GM21526 (cell line): ENCODE measurements around the gene RAB15.

Experiments
- ATAC-seq: cut with Tn5 transposase; IDR thresholded peaks from one replicate; pipeline ENCODE4 v1.9.1; 2021; ENCODE audit warnings: moderate library complexity; ENCODE audit not compliant: unreplicated experiment, low FRiP score

RAB15 gene

GRCh38 chr14:64971943-64972791 is at the start of gene RAB15:
Gene RAB15 (minus strand): TSS chr14:64972336. CDS start chr14:64972076, 260 bp downstream.
- no peak for ATAC-seq

- no peak for ATAC-seq
Observed at GRCh38 chr14:65019944-65020566, 47.9 kb upstream of the RAB15 start.

DNA sequence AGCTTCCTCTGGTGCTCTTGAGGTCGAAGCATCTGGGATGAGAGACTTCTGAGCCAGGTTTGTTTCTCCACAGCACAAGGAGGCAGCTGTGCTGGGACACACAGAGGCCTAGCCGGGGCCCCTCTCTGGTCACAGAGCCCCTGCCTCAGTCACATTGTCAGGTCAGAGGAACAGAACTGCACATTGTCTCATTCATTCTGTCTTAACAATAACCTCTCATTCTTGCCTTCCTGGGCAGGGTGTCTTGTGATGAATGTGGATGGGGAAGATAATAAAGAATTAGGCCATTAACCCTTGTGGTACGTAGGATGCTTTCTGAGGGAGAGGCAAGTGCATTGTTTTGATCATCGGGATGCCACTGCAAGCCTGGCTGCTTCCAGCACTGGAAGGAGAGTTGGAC is 44.3 kb upstream of the RAB15 start:
- no peak for ATAC-seq

GRCh38 chr14:65015391-65015790 is 43.3 kb upstream of the RAB15 start:
- ATAC-seq = no peak

- ATAC-seq = no peak
Observed at GRCh38 chr14:65012353-65012752, 40.2 kb upstream of the RAB15 start.

- no peak for ATAC-seq
Observed at GRCh38 chr14:65011538-65011937, 39.4 kb upstream of the RAB15 start.

DNA sequence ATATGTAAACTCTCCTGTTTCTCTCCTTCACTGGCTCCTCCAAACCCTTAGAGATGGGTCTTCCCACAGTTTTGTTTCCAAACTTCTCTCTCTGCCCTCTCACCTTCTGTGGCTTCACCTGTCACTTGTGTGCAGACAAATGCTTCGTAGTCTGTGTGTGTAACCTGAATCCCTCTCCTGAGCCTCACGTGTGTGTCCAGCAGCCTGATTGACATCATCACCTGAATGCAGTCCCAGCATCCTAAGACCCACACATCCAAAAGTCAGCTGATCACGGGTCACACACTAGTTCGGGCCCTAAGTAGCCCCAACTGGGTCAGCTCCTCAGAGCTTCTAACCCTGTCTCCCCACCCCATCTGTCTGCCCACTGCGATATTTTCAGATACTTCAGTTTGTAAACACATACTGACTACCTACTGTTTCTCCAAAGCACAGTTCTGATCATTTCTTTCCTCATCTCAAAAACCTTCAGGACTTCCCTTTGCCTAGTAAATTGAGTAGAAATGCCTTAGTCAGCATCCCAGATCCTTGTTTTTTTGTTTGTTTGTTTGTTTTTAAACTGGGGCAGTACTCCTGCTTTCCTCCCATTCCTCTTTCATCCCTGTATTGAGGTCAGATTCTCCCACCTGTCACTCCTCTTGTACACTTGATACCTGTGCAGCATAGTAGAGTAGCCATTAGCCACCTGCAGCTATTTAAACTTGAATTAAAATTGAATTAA is 38.2 kb upstream of the RAB15 start:
- ATAC-seq = no peak

- ATAC-seq = no peak
Observed at GRCh38 chr14:65007202-65007601, 35.1 kb upstream of the RAB15 start.

DNA sequence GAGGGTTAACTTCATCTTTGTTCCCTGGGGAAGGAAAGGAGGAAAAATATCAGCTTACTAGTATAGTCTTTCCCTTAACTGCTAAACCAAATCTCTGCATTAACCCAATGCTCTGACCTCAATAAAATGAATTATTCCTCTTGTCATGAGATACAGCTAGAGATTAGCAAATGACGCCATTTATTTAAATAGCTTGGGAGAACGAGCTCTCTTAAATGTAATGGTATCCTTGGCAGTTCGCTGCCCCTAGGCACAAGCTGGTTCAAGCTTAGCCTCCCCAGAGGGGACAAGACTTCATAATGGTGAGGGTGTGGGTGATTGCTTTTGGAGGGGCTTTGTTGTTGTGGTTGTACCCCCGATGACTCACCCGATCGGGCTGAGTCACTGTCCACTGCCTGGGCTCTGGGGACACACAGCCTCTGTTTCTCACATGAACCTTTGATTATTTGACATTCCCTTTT is 34.2 kb upstream of the RAB15 start:
- ATAC-seq = no peak

DNA sequence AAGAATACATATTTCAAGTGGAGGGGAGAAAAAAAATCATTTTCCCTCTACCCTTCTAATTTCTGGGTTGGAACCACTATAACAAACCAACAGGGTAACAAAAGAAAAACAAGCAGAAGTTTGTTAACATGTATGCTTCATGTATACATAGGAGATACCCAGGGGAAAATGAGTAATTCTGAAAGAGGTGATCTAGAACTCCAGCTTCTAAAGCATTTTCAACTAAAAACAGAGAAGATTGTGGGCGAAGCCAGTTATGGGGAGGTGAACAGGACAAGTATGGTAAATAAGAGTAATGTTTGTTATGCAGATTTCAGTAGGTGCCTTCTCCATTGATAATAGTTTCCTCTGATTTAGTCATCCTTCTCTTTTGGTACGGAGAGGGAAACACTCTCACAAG is 31.3 kb upstream of the RAB15 start:
- no peak for ATAC-seq

- no peak for ATAC-seq
Observed at GRCh38 chr14:65002586-65003210, 30.6 kb upstream of the RAB15 start.

GRCh38 chr14:65001723-65002122 is 29.6 kb upstream of the RAB15 start:
- ATAC-seq = no peak

GRCh38 chr14:65000898-65001591 is 28.9 kb upstream of the RAB15 start:
- no peak for ATAC-seq

DNA sequence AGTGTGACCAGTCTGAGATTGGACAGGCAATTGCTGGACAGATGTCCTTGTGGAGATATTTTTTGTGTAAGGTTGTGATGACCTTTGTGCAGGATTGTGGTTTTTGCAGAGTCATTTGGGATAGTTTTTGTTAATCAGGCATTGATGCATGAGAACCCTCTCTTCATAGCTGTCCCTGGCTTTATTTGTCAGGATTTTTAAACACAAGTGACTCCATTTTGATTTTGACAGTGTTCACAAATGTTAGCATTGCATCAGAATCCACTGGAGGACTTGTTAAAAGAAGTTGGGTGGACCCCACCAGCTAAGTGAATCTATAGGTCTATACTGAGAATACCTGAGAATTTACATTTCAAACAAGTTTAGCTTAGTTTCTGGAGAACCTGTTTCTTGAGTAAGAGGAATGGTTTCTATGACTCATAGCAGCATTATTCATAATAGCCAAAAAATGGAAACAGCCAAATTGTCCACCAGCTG is 26.4 kb upstream of the RAB15 start:
- ATAC-seq = no peak

- ATAC-seq = no peak
Observed at GRCh38 chr14:64997108-64997794, 25.1 kb upstream of the RAB15 start.

GRCh38 chr14:64995291-64995690 is 23.2 kb upstream of the RAB15 start:
- ATAC-seq = no peak

DNA sequence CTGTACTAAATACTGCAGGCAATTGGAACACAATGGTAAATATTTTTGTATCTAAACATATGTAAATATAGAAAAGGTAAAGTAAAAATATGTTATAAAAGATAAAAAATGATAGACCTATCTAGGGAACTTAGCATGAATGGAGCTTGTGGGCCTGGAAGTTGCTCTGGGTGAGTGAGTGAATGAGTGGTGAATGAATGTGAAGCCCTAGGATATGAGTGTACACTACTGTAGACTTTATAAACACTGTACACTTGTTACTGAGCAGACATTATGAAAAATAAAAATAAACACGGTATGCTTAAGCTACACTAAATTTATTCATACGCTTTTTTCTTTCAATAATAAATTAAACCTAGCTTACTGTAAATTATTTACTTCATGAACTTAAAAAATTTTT is 22.4 kb upstream of the RAB15 start:
- ATAC-seq = no peak

DNA sequence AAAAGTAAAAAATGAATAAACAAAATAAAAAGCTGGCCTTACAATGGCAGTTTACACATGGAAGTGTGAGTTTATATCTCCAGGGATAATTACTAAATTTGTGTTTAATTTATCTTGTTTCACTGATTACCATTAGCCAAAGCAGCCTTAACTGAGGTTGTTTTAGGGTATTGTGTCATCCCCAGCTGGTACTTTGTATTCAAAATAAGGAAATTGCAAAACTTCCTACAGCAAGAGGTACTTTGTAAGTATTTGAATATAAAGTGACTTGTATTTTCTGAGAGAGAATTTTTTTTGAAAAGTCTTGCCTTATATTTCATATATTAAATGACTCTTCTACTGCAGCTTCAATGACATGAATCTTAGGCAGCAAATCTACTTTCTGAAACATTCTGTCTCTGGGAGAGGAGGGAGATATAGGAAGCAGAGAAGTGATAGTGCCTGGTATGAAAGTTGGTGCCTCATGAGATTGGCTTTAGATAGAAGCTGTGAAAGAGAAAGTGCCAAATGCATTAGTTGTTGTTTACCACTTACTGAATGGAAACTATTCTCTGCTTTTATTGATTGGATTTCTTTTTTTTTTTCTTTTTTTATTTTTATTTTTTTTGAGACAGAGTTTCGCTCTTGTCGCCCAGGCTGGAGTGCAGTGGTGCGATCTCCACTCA is 21.3 kb upstream of the RAB15 start:
- ATAC-seq = no peak

GRCh38 chr14:64992328-64992885 is 20.3 kb upstream of the RAB15 start:
- ATAC-seq = no peak
